HG02763 (cell line): ENCODE results near the gene AFF3.
"Not testable (repeated sequence)": the region's sequence is repeated elsewhere in the genome, so short reads cannot be mapped to it uniquely, and the experiment has no call there.

Experiments used
- ATAC-seq: cut with Tn5 transposase; IDR thresholded peaks from one replicate; pipeline ENCODE4 v1.9.1; 2021; ENCODE audit warnings: mild to moderate bottlenecking, moderate library complexity; ENCODE audit not compliant: unreplicated experiment

AFF3 gene

GRCh38 chr2:99974682-99975375 is 167.6 kb downstream of the AFF3 start:
- no peak for ATAC-seq

DNA sequence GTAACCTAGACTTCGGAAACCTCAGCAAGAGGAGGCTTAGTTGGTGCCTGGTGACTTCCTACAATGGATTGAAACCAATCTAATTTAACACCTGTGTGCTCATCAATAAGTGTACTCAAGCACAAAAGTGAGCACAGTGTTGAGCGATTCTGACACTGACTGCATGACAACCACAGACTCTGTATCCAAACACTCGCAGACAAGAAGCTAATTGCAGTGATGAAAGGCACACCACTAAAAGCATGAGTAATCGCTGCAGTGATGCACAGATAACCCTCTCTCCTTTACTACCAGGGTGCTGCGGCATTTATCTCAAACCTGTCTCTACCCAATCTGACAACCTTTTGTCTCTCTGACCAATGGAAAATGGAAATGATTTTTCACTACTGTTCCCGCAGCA is 168.1 kb downstream of the AFF3 start:
- no peak for ATAC-seq

DNA sequence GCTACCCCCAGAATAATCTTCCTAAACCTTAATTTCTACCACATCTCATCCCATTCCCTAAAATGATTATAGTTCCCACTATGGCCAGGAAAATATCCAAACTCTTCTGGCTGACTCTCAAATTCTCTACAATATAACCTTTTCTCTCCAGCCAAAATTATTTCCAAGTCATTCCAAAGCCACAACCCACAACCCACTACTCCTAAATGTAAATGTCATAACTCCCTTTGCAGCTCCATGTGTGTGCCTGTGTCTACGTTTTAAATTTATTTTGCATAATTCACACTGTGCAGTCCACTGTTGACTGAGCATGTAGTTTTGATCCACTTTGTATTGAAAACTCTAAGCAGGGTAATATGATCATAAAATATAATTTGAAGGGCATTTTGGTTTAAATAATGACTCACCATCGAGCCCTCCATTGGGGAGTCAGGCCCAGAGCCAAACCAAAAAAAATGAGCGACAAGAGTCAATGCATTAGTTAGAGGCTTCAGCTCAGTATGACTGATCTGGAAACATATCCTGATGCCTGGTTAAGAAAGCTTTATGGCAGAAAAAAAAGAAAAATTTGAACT is 171.0 kb downstream of the AFF3 start:
- ATAC-seq: no peak

GRCh38 chr2:99970292-99970868 is 172.0 kb downstream of the AFF3 start:
- ATAC-seq: no peak

DNA sequence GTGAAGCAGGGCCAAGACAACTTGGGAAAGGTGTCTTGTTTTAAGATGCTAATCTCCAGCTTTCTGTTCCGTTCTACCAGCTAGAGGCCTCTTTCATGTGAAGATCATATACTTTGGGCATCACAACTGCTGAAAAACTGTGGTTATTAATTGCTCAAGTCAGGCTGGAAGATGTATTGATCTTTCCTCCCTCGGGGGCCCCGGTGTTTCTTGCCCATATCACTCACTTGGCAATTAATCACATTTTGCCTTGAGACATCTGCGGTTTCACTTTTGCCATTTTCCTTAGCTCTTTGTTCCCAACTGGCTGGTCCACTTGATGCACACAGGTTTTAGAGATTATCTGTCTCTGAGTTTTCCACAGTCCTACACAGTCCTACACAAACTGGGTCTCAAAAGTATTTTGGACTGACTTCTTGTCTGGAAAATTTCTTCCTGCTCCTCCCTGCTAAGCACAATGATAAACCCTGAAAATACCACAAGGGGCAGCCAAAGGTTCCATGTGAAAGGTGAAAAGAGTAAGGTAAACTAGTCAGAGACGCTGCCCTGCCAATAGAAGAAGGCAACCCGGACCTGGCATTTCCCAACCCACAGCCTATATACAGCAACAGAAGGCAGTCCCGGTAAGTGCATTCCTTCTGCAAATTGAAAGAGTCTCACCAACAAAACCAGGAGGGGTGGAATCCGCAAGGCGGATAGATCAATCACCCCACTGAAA is 181.0 kb downstream of the AFF3 start:
- no peak for ATAC-seq

GRCh38 chr2:99960790-99961189 is 181.6 kb downstream of the AFF3 start:
- no peak for ATAC-seq

GRCh38 chr2:99960291-99960690 is 182.1 kb downstream of the AFF3 start:
- ATAC-seq: no peak

DNA sequence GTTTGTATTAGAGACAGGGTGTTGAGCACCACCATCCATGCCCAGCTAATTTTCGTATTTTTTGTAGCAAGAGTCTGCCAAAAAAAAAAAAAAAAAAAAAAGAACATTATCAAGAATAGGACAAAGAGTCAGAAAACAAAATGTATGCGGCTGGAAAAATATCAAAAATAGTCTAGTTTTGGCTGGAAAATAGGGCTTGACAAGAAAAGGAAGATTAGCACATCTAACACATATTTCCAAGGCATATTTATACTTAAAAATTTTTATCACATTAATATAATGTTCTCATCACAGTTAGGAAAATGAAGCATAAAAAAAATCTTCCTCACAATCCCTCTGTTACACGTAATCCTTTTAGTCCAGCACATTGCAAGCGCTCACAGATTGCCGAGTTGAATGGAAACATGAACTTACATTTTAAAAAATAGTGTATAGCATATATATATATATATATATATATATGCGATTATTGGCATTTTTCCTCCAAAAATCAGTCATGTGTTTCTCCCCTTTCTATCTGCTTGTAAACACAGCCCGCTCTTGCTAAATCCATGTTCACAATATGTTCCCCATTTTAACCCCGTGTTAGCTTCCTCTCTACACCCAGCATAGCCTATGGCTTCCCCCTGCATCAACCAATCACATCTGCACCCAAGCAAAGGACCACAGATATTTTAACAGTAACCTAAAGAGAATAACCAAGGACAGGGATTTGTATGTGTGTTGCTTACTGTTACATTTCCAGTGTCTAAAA is 183.0 kb downstream of the AFF3 start:
- ATAC-seq: no peak

DNA sequence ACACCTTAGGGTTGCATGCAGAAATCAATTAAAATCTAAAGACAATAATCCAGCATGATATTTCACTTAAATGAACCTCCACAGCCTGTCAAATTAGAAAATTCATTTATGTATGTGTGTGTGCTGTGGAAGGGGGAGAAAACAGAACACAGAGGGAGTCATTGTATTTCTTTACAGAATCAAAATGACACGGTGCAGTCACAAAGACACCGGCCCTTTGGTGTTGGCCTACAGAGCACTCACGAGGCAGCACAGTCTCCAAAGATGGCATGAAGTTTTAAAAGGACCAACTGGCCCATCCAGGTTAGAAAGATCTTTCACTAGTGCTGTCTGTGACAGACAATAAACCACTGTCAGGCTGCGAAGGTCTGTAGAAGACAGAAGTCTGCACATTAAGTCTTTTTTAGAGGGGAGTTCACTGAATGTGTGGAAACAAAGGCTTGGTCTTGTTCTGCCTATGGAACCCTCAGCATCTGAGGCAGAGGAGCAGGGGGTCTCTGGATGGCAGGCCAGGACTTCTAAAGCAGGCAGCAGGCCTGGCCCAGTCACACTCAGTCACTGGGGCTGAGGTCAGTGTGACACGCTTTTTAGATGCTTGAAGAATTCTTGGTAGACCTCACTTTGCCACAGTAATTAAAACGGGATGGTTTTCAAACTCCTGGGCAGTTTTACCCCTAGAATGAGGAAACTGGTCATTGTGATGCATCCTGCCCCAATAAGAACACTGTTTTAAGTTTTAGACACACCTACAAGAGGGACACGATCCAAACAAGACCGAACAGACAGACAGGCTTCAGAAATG is 184.9 kb downstream of the AFF3 start:
- no peak for ATAC-seq

- ATAC-seq: no peak
Observed at GRCh38 chr2:99956232-99957030, 186.0 kb downstream of the AFF3 start.

DNA sequence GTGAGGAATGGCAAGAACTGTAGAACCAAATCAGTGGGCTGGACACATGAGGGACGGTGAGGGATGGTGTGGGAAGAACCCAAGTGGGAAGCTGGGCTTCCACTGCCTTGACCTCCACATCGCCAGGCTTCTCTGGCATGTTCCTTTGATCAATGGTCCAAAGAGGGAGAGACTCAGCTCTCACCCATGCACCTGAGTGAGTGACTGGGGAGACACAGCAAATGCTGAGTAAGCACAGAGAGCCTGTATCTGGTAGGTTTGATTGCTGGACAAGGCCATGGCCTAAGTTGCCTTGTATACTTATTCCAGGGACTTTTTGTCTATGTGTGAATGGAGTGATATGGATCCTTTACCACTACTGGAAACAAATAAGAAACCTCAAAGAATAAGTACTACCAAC is 188.6 kb downstream of the AFF3 start:
- no peak for ATAC-seq

- ATAC-seq: no peak
Observed at GRCh38 chr2:99949963-99950362, 192.4 kb downstream of the AFF3 start.

DNA sequence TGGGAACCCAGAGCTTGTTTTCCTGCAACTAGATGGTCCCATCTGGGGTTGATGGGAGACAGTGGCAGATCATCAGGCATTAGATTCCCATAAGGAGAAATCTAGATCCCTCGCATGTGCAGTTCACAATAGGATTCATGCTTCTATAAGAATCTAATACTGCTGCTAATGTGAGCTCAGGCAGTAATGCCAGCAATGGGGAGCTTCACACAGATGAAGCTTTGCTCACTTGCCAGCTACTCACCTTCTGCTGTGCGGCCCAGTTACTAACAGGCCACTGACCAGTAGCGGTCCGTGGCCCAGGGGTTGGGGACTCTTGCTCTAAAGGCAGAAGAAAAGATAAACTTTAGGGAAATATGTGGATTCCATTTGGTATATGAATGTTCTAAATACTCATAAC is 192.9 kb downstream of the AFF3 start:
- no peak for ATAC-seq

DNA sequence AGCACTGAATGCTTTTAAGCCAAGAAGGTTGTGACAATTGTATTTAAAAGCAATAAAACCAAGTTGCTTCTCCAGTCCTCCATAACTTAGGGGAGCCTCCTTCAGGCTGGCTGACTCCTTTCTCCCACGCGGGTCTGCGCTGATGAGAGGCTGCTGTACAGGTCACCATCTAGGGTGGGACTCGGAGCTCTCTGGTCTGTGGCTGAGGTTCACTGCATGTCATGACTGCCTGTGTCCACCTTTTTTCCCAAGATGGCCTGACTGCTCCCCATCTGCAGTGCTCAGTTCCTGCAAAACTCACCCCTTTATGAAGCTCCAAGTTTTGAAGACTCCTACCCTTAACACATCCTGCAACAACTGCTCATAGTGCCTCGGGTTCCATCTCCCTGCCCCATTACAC is 194.4 kb downstream of the AFF3 start:
- ATAC-seq: no peak

DNA sequence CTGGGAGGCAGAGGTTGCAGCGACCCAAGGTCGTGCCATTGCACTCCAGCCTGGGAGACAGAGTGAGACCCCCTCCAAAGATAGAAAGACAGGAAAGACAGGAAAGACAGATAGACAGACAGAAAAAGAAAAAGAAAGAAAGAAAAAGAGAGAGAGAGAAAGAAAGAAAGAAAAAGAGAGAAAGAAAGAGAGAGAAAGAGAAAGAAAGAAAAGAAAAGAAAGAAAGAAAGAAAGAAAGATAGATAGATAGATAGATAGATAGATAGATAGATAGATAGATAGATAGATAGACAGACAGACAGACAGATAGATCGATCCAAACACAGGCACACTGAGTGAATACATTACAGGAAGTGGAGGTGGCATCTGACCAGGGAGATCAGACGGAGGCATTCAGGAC is 195.0 kb downstream of the AFF3 start:
- ATAC-seq: not testable (repeated sequence)

GRCh38 chr2:99944019-99944418 is 198.4 kb downstream of the AFF3 start:
- no peak for ATAC-seq

DNA sequence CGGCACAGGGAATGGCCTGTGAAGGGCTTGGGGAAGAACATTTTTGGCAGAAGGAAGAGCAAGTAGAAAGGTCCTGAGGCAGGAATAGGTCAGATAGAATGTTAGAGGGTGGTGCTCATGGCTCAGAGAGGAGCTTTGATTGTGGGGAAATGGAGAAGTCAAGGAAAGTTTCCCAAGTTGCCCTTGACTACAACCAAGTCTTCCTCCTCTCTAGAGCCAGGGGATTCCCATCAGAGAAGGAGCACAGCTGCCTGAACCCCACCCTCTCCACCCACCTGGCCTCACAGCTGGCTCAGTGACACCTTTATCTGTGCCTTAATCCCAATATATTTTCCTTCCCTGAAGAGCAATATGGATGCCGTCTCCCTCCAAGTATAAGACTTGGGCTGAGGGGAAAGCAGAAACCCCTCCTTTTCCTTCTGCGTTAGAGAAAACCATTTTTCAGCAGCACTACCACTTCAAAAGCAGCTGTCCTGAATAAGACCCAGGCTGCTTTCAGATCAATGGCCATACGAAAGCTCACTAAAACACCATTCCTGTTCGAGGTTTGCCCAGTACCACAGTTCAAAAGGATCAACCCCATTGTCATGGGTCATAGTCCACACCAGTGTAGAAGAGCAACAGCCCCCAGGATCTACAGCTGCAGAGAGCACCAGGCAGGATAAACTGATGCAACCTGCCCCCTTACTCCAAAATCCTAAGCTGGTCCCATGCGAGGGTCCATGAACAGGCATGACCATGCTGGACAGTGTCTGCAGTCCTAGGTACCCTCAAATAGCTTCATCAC is 199.6 kb downstream of the AFF3 start:
- ATAC-seq: no peak

DNA sequence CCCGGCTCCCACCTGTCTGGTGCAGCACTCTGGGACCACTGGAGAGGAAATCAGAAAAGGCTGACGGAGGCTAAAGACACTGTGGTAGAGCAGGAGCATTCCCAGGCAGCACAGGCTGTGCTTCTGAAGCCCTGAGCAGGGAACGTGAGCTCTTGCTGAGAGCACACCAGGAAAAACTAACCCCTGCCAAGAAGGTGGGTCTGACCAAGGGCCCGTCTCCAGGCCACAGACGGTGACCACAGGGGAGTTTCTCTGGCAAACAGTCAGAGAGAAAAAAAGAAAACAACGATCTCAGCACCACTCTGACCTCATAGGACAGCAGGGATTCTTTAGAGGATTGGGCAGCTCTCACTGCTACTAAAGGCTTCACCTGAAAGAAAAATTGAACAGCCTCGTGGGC is 201.4 kb downstream of the AFF3 start:
- ATAC-seq: no peak

DNA sequence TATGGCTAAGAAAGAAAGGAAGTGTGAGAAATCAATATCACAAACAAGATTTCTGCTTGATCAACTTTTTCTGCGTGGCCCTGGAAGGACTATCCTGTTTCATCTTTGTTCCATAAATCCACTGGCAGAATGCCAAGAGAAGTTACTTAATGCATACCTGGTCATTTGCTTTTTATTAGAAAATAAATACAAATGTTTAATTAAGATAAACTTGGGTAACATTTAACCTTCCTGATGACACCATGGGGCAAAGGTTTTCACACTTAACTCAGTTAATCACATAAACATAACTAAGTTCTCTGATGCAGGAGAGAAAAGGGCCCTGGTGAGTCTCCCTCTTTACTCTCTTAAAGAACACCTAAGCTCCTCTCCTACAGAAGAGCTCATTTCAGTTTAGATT is 203.3 kb downstream of the AFF3 start:
- ATAC-seq: no peak
